Testis (tissue), 2 donors: ENCODE data around the gene CACNA2D3.

Experiments used
- POLR2A ChIP-seq: fragments of 450-650 bp; IDR thresholded peaks from one replicate; pipeline ENCODE4 v1.6.1; 2017; ENCODE audit warnings: antibody characterized with exemption, mild to moderate bottlenecking, moderate library complexity
- TF ChIP-seq, protein P1 (sequence below), 3 experiments: fragments of 450-650 bp in 2 of 3; fragments of 200-600 bp in 1 of 3; sonication (generic) in 1 of 3; IDR thresholded peaks; one replicate each; pipeline ENCODE4 v1.5.1; 2016 to 2019; ENCODE audit warnings: antibody characterized with exemption in 3 of 3, mild to moderate bottlenecking in 2 of 3, moderate library complexity in 1 of 3

- TF ChIP-seq, protein P1, sequence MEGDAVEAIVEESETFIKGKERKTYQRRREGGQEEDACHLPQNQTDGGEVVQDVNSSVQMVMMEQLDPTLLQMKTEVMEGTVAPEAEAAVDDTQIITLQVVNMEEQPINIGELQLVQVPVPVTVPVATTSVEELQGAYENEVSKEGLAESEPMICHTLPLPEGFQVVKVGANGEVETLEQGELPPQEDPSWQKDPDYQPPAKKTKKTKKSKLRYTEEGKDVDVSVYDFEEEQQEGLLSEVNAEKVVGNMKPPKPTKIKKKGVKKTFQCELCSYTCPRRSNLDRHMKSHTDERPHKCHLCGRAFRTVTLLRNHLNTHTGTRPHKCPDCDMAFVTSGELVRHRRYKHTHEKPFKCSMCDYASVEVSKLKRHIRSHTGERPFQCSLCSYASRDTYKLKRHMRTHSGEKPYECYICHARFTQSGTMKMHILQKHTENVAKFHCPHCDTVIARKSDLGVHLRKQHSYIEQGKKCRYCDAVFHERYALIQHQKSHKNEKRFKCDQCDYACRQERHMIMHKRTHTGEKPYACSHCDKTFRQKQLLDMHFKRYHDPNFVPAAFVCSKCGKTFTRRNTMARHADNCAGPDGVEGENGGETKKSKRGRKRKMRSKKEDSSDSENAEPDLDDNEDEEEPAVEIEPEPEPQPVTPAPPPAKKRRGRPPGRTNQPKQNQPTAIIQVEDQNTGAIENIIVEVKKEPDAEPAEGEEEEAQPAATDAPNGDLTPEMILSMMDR (IDR thresholded peaks at IDR 0.05) = no peak
- no peak for TF ChIP-seq POLR2A
These were observed 721.9 kb downstream of the CACNA2D3 start for GRCh38 chr3:54844211-54844610.
